Amniotic stem cell (primary cell): ENCODE results near the gene DYNLT2.

ENCODE experiments used
- DNase-seq: peaks from one replicate; lab custom pipeline; 2025; lab: John Stamatoyannopoulos, UW

DYNLT2 gene

GRCh38 chr6:169738204-169738975 is 13.0 kb downstream of the DYNLT2 start:
- DNase-seq: no peak

- no peak for DNase-seq
Observed at GRCh38 chr6:169729961-169730360, 21.4 kb downstream of the DYNLT2 start.

- DNase-seq: no peak
Observed at GRCh38 chr6:169726963-169727362, 24.4 kb downstream of the DYNLT2 start.

- DNase-seq: no peak
Observed at GRCh38 chr6:169726049-169726400, 25.3 kb downstream of the DYNLT2 start.

- DNase-seq: no peak
Observed at GRCh38 chr6:169725125-169726048, 26.0 kb downstream of the DYNLT2 start.

GRCh38 chr6:169724494-169725124 is 26.8 kb downstream of the DYNLT2 start, which contains the start of gene PHF10:
TSS of gene PHF10 (minus strand) at chr6:169724500. CDS start at chr6:169723931, 569 bp downstream.
- no peak for DNase-seq

GRCh38 chr6:169723991-169724493 is 27.3 kb downstream of the DYNLT2 start:
- no peak for DNase-seq

- DNase-seq: no peak
Observed at GRCh38 chr6:169723200-169723909, 28.0 kb downstream of the DYNLT2 start.

- DNase-seq: no peak
Observed at GRCh38 chr6:169722362-169723199, 28.8 kb downstream of the DYNLT2 start.

- no peak for DNase-seq
Observed at GRCh38 chr6:169720207-169720855, 31.0 kb downstream of the DYNLT2 start.

GRCh38 chr6:169719117-169719516 is 32.3 kb downstream of the DYNLT2 start:
- no peak for DNase-seq

- DNase-seq: no peak
Observed at GRCh38 chr6:169714595-169714994, 36.8 kb downstream of the DYNLT2 start.

- DNase-seq: no peak
Observed at GRCh38 chr6:169714178-169714577, 37.2 kb downstream of the DYNLT2 start.

GRCh38 chr6:169710009-169710408 is 41.4 kb downstream of the DYNLT2 start:
- no peak for DNase-seq

GRCh38 chr6:169709293-169709692 is 42.1 kb downstream of the DYNLT2 start:
- DNase-seq: no peak

- DNase-seq: no peak
Observed at GRCh38 chr6:169707772-169708171, 43.6 kb downstream of the DYNLT2 start.

- DNase-seq: no peak
Observed at GRCh38 chr6:169702840-169703246, 48.5 kb downstream of the DYNLT2 start.

- DNase-seq: peak; percentile 94
Observed at GRCh38 chr6:169701954-169702839, 49.2 kb downstream of the DYNLT2 start, which contains the start of the genes C6orf120 and WDR27. TSS of gene C6orf120 (plus strand) at chr6:169702126. CDS start at chr6:169702460, 334 bp downstream. TSS of gene WDR27 (minus strand) at chr6:169702029. CDS start at chr6:169689005, 13,024 bp downstream.
